T1000 (cell line): ENCODE results near the gene CYP21A2.
"Not testable (repeated sequence)": the region's sequence is repeated elsewhere in the genome, so short reads cannot be mapped to it uniquely, and the experiment has no call there.

Experiments
- DNase-seq: peaks from one replicate; lab custom pipeline; 2025; ENCODE audit warnings: mixed read lengths; lab: John Stamatoyannopoulos, UW

The CYP21A2 gene

GRCh38 chr6:32037598-32038524 is at the start of gene CYP21A2:
Gene CYP21A2, plus strand, starts transcription at chr6:32038415. Its CDS starts 8 bp downstream, at chr6:32038423.
- not testable (repeated sequence) for DNase-seq

DNA sequence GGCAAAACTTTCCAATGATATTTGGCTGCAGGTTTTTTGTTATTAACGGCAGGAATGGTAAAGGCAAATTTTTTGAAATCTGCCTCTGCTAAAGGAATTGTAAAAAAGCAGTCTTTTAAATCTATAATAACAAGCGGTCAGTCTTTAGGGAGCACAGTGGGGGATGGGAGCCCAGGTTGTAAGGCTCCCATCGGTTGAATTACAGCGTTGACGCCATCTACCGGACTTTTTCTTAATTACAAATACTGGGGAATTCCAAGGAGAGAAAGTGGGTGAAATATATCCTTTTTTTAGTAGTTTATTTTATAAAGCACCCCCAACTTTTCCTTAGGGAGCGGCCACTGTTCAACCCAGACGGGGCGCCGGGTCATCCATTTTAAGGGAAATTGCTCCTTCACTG is 48.9 kb upstream of the CYP21A2 start:
- not testable (repeated sequence) for DNase-seq

DNA sequence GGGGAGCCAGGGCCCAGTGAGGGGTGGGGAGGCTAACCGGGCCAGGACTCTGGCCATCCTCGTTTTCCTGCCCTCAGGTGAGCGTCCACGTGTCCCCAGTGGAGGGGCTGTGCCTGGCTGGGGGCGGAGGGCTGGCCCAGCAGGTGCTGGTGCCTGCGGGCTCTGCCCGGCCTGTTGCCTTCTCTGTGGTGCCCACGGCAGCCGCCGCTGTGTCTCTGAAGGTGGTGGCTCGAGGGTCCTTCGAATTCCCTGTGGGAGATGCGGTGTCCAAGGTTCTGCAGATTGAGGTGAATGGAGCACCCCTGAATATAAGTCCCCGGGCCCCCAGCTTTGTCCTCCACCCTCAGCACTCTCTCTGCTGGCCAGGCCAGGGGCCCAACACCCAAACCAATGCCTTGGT is 43.8 kb upstream of the CYP21A2 start:
- not testable (repeated sequence) for DNase-seq

DNA sequence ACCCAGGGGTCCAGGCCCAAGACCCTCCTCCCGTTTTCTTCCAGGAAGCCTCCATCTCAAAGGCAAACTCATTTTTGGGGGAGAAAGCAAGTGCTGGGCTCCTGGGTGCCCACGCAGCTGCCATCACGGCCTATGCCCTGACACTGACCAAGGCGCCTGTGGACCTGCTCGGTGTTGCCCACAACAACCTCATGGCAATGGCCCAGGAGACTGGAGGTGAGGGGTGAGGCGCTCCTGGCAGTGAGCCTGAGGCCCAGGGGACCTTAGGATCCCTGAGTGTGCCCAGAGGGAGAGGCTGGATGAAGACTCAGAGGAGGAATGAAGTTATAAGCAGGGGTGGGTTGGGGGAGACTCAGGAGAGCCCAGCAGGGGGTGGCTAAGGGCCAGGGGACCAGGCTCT is 41.8 kb upstream of the CYP21A2 start:
- DNase-seq: not testable (repeated sequence)

- DNase-seq: not testable (repeated sequence)
These were observed 35.5 kb upstream of the CYP21A2 start for GRCh38 chr6:32002546-32003268.

GRCh38 chr6:32003301-32003700 is 34.9 kb upstream of the CYP21A2 start:
- not testable (repeated sequence) for DNase-seq

GRCh38 chr6:32004393-32004792 is 33.8 kb upstream of the CYP21A2 start:
- not testable (repeated sequence) for DNase-seq

DNA sequence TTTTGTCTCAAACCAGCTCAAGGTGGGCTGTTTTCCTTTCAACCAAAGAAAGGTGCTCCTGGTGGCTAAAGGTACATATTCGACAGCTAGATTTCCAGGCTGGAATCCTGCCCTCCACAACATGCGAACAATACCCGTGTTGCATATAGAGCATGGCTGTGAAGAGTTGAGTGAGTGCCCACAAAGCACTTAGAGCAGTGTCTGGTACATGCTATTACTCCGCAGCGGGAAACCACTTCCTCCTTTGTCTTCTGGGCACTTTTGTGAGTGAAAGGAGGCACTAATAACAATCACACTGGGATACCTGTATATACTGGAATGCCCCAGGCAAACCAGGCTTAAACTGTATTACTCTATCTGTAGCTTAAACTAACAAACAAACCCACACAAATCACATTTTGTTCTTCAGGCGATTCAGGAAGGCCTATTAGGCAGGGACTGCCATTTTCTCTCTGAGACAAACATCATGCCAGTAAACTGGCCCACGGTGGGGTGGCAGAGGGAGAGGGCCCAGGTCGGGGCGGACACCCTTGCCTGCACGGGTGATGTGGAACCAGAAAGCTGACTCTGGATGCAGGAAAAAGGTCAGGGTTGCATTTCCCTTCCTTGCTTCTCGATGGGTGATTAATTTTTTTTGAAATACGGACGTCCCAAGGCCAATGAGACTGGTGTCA is 33.2 kb upstream of the CYP21A2 start:
- not testable (repeated sequence) for DNase-seq

DNA sequence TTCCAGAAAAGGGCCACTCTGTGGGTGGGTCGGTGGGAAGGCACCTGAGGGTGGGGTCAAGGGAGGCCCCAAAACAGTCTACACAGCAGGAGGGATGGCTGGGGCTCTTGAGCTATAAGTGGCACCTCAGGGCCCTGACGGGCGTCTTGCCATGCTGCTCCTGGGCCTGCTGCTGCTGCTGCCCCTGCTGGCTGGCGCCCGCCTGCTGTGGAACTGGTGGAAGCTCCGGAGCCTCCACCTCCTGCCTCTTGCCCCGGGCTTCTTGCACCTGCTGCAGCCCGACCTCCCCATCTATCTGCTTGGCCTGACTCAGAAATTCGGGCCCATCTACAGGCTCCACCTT is 32.7 kb upstream of the CYP21A2 start:
- not testable (repeated sequence) for DNase-seq

GRCh38 chr6:32005991-32006529 is 32.2 kb upstream of the CYP21A2 start:
- DNase-seq: not testable (repeated sequence)

DNA sequence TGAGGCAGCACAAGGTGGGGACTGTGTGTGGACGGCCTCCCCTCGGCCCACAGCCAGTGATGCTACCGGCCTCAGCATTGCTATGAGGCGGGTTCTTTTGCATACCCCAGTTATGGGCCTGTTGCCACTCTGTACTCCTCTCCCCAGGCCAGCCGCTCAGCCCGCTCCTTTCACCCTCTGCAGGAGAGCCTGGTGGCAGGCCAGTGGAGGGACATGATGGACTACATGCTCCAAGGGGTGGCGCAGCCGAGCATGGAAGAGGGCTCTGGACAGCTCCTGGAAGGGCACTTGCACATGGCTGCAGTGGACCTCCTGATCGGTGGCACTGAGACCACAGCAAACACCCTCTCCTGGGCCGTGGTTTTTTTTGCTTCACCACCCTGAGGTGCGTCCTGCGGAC is 31.1 kb upstream of the CYP21A2 start:
- not testable (repeated sequence) for DNase-seq

DNA sequence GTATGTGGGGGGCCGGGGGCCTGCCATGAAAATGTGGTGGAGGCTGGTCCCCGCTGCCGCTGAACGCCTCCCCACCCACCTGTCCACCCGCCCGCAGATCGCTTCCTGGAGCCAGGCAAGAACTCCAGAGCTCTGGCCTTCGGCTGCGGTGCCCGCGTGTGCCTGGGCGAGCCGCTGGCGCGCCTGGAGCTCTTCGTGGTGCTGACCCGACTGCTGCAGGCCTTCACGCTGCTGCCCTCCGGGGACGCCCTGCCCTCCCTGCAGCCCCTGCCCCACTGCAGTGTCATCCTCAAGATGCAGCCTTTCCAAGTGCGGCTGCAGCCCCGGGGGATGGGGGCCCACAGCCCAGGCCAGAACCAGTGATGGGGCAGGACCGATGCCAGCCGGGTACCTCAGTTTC is 30.2 kb upstream of the CYP21A2 start:
- DNase-seq: not testable (repeated sequence)

GRCh38 chr6:32008616-32009015 is 29.6 kb upstream of the CYP21A2 start:
- DNase-seq: not testable (repeated sequence)

DNA sequence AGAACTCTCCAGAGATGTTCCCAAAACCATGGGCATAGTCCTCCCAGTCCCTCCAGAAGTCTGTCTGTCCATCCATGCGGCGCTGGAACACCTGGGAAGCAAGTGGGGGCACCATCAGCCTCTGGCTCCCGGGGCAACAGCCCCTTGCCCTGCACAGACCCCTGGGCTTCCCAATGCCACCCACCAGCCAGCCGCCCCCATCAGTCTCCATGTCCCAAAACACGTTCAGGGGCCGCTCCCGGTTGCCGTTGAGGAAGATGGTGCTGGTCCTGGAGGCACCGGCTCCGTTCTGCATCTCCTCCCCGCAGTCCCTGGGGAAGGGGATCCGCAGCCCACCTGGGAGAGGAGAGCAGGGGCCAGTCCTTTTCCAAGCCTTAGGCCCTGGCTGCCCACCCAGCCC is 28.7 kb upstream of the CYP21A2 start:
- not testable (repeated sequence) for DNase-seq

DNA sequence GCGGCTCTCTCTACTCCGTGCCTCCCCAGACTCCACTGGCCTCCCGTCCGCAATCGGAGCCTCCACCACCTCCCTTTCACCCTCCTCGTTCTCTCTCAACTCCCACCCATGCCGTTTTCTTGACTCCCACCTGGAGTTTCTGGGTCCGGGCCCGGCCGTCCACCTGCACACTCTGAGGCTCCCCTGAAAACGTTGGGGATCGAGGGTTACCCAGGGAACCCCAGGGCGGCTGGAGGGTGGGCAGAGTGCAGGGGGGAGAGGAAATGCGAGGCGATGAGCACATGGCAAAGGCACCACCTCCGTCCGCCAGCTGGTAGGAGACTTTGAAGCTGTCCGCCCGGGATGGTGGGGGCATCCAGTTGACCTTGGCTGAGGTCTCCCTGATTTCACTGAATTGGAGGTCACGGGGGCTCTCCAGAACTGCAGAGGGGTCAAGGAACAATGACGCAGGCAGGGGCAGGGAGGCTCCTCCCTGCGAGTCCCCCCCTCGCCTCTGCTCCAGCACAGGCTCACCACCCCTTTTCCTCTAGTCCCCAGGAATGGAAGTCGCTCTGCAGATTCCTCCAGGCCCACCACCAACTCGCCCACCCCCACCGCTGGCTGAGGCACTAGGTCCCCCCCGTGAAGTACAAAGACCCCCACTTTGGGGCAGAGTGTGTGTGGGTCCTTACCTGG is 27.2 kb upstream of the CYP21A2 start:
- DNase-seq: not testable (repeated sequence)

DNA sequence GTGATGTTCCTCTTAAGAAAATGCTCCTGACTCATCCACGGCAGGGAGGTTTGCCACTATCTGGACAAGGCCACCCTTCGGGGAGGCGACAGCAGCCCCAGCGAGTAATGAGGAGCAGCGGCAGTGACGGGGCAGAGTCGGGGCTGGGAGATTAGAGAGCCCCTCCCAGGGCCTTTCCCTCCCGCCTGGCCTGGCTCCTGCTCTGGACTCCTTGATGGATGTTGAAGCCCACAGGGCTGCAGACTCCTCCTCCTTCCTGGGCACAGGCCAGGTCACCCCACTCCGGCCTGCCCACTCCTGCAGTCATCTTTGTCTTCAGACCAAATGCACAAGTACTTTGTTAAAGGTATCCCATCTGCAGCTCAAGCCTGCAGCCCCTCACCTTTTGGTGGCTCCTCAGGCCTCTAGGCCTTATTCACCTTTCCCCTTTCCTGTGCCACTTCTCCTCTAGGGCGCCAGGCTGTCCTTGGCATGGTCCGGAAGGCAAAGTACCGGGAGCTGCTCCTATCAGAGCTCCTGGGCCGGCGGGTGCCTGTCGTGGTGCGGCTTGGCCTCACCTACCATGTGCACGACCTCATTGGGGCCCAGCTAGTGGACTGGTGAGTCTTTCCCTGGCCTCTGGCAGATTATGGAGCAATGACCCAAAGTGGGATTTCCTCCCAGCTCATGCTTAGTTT is 25.1 kb upstream of the CYP21A2 start:
- not testable (repeated sequence) for DNase-seq

DNA sequence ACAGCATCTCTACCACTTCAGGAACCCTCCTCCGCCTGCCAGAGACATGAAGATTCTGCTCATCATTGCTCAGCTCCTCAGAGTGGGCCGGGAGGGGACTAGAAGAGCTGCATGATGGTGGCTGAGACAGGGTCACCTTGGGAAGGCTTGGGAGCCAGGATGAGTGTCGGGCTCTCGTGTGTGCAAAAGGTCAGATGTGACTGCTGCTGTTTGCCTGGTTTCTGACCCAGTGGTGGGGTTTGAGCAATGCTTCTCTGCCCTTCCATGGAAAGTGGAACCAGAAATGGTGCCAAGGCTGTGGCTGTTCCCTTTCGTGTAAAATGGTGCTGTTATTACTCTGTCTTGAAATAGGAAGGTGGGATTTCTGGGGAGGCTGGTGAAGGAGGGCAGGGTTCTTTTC is 24.5 kb upstream of the CYP21A2 start:
- not testable (repeated sequence) for DNase-seq

GRCh38 chr6:32014547-32014946 is 23.7 kb upstream of the CYP21A2 start, which contains the start of gene C4B:
Gene C4B, plus strand, starts transcription at chr6:32014795. Its CDS starts 51 bp downstream, at chr6:32014846.
- DNase-seq: not testable (repeated sequence)

GRCh38 chr6:32022100-32022499 is 16.1 kb upstream of the CYP21A2 start:
- not testable (repeated sequence) for DNase-seq

DNA sequence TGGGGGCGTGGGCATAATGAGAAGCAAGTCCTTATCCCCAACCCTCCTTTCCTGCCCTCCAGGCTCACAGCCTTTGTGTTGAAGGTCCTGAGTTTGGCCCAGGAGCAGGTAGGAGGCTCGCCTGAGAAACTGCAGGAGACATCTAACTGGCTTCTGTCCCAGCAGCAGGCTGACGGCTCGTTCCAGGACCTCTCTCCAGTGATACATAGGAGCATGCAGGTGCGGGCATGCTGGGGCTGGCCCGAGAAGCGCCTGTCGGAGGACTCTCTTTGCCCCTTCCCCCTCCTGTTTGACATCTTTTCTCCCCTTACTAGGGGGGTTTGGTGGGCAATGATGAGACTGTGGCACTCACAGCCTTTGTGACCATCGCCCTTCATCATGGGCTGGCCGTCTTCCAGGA is 9.6 kb upstream of the CYP21A2 start:
- DNase-seq: not testable (repeated sequence)

DNA sequence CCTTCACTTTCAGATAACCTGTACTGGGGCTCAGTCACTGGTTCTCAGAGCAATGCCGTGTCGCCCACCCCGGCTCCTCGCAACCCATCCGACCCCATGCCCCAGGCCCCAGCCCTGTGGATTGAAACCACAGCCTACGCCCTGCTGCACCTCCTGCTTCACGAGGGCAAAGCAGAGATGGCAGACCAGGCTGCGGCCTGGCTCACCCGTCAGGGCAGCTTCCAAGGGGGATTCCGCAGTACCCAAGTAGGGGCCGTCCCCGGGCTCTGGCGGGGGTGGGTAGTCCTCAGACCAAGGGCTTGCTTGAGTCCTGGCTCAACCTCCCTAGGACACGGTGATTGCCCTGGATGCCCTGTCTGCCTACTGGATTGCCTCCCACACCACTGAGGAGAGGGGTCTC is 8.7 kb upstream of the CYP21A2 start:
- DNase-seq: not testable (repeated sequence)
